HepG2 (cell line): ENCODE data around the gene ABHD17A. TPM values are rescaled to one million over a fixed set of nuclear protein-coding genes. Genes with fewer than 3 reads are reported as not detected.
A peak's percentile ranks its signal among the peaks of the same experiment; 100 is the strongest.

Experiments used
- FOXA3 ChIP-seq: IDR thresholded peaks from 2 replicates; pipeline ENCODE4 v1.6.1; 2016; ENCODE audit warnings: missing genetic modification reagents, missing compliant biosample characterization
- GTF2F1 ChIP-seq: fragments of 150-350 bp; IDR thresholded peaks from 2 replicates; pipeline ENCODE4 v1.6.1; 2014; ENCODE audit warnings: low read length
- GTF3A ChIP-seq: sonication (generic); formaldehyde crosslinking; conservative IDR thresholded peaks from 2 replicates; pipeline ENCODE4 v1.4.0; 2020; ENCODE audit warnings: mild to moderate bottlenecking, missing genetic modification reagents
- HDAC2 ChIP-seq: sonication (generic); formaldehyde crosslinking; IDR thresholded peaks from 2 replicates; pipeline ENCODE4 v1.4.0; 2020; ENCODE audit warnings: missing genetic modification reagents
- HNRNPLL ChIP-seq: fragments of 200-400 bp; formaldehyde crosslinking; IDR thresholded peaks from 2 replicates; pipeline ENCODE4 v1.6.1; 2017; ENCODE audit warnings: mild to moderate bottlenecking, low read depth, low read length; ENCODE audit not compliant: poor library complexity, severe bottlenecking
- HOXA5 ChIP-seq: sonication (generic); formaldehyde crosslinking; IDR thresholded peaks from 2 replicates; pipeline ENCODE4 v1.4.0; 2020; ENCODE audit warnings: missing genetic modification reagents
- JDP2 ChIP-seq: sonication (generic); formaldehyde crosslinking; IDR thresholded peaks from 2 replicates; pipeline ENCODE4 v1.8.1; 2022; ENCODE audit warnings: missing genetic modification reagents, borderline replicate concordance
- KAT7 ChIP-seq: IDR thresholded peaks from 2 replicates; pipeline ENCODE4 v1.6.1; 2018; ENCODE audit warnings: borderline replicate concordance, missing compliant biosample characterization
- NFE2L1 ChIP-seq: sonication (generic); formaldehyde crosslinking; IDR thresholded peaks from 2 replicates; pipeline ENCODE4 v1.4.0; 2020; ENCODE audit warnings: missing genetic modification reagents, mild to moderate bottlenecking, borderline replicate concordance
- ONECUT2 ChIP-seq: sonication (generic); formaldehyde crosslinking; IDR thresholded peaks from 2 replicates; pipeline ENCODE4 v1.4.0; 2020; ENCODE audit warnings: missing genetic modification reagents
- RAD21 ChIP-seq: fragments of 450-650 bp; formaldehyde crosslinking; IDR thresholded peaks from 2 replicates; pipeline ENCODE4 v1.5.0; 2020; ENCODE audit warnings: mild to moderate bottlenecking
- RAD51 ChIP-seq: fragments of 450-650 bp; IDR thresholded peaks from 2 replicates; pipeline ENCODE4 v1.6.1; 2016; ENCODE audit warnings: borderline replicate concordance
- SALL1 ChIP-seq: sonication (generic); formaldehyde crosslinking; IDR thresholded peaks from 2 replicates; pipeline ENCODE4 v1.8.0; 2022; ENCODE audit warnings: mild to moderate bottlenecking, missing genetic modification reagents
- TCF7 ChIP-seq: sonication (generic); IDR thresholded peaks from 2 replicates; pipeline ENCODE4 v1.6.1; 2016; ENCODE audit warnings: antibody characterized with exemption, low read depth
- THYN1 ChIP-seq: sonication (generic); formaldehyde crosslinking; IDR thresholded peaks from 2 replicates; pipeline ENCODE4 v1.8.1; 2023; ENCODE audit warnings: low read depth, mild to moderate bottlenecking, moderate library complexity, missing genetic modification reagents, borderline replicate concordance
- TIGD3 ChIP-seq: sonication (generic); formaldehyde crosslinking; IDR thresholded peaks from 2 replicates; pipeline ENCODE4 v1.5.1; 2020; ENCODE audit warnings: mild to moderate bottlenecking, missing genetic modification reagents, borderline replicate concordance
- ZFP37 ChIP-seq: sonication (generic); formaldehyde crosslinking; IDR thresholded peaks from 2 replicates; pipeline ENCODE4 v1.4.0; 2020; ENCODE audit warnings: missing genetic modification reagents, borderline replicate concordance
- ZKSCAN8 ChIP-seq: IDR thresholded peaks from 2 replicates; pipeline ENCODE4 v1.6.1; 2016; ENCODE audit warnings: borderline replicate concordance, missing genetic modification reagents, missing compliant biosample characterization
- ZNF343 ChIP-seq: sonication (generic); formaldehyde crosslinking; IDR thresholded peaks from 2 replicates; pipeline ENCODE4 v1.4.0; 2020; ENCODE audit warnings: mild to moderate bottlenecking, missing genetic modification reagents
- ZNF431 ChIP-seq: sonication (generic); formaldehyde crosslinking; IDR thresholded peaks from 2 replicates; pipeline ENCODE4 v1.9.0; 2022; ENCODE audit warnings: missing genetic modification reagents, low read depth, mild to moderate bottlenecking, borderline replicate concordance
- ZNF44 ChIP-seq: sonication (generic); formaldehyde crosslinking; IDR thresholded peaks from 2 replicates; pipeline ENCODE4 v1.5.1; 2020; ENCODE audit warnings: mild to moderate bottlenecking, missing genetic modification reagents
- ZNF563 ChIP-seq: sonication (generic); formaldehyde crosslinking; IDR thresholded peaks from 2 replicates; pipeline ENCODE4 v1.8.0; 2022; ENCODE audit warnings: mild to moderate bottlenecking, moderate library complexity, missing genetic modification reagents
- ZNF567 ChIP-seq: sonication (generic); formaldehyde crosslinking; IDR thresholded peaks from 2 replicates; pipeline ENCODE4 v1.8.1; 2023; ENCODE audit warnings: mild to moderate bottlenecking, missing genetic modification reagents, borderline replicate concordance
- ZNF614 ChIP-seq: IDR thresholded peaks from 2 replicates; pipeline ENCODE4 v1.6.1; 2018; ENCODE audit warnings: missing biosample characterization, missing genetic modification reagents, inconsistent platforms, borderline replicate concordance
- polyA plus RNA-seq, 8 experiments: library from polyadenylated mRNA; depleted of rRNA in 3 of 8; stranded (reverse) in 7 of 8; unstranded in 1 of 8; fragments of >200 nt; fragmentation: Illumina TruSeq in 4 of 8; extraction: Trizol in 4 of 8; gene quantifications; 2 replicates each; pipeline versions ENCODE4 v1.2.1 to v1.2.3, GENCODE V29; 2011 to 2016; ENCODE audit warnings: low read depth in 4 of 8, missing spikeins in 1 of 8, mixed read lengths in 1 of 8; ENCODE audit not compliant: insufficient read depth in 1 of 8
- total RNA-seq, 5 experiments: library from RNA; depleted of rRNA; stranded (reverse); fragments of >200 nt; fragmentation: Illumina TruSeq; extraction: Trizol; gene quantifications; 2 replicates each; pipeline ENCODE4 v1.2.3, GENCODE V29; 2016; ENCODE audit warnings: low read depth in 1 of 5
- TF ChIP-seq, protein P1 (sequence below): sonication (generic); formaldehyde crosslinking; IDR thresholded peaks from 2 replicates; pipeline ENCODE4 v1.5.0; 2020; ENCODE audit warnings: missing genetic modification reagents
- TF ChIP-seq, protein P2 (sequence below): sonication (generic); formaldehyde crosslinking; IDR thresholded peaks from 2 replicates; pipeline ENCODE4 v1.9.0; 2021; ENCODE audit warnings: missing genetic modification reagents, borderline replicate concordance
- TF ChIP-seq, protein P3 (sequence below): sonication (generic); formaldehyde crosslinking; IDR thresholded peaks from 2 replicates; pipeline ENCODE4 v1.8.1; 2023; ENCODE audit warnings: mild to moderate bottlenecking, missing genetic modification reagents, borderline replicate concordance

ABHD17A gene
- total and polyA plus RNA-seq, 2 of the 13 experiments (the other 11 are each of a cell fraction or from before 2014, with no cell fraction given): 27.7 to 40.8 TPM

- TF ChIP-seq, protein P1, sequence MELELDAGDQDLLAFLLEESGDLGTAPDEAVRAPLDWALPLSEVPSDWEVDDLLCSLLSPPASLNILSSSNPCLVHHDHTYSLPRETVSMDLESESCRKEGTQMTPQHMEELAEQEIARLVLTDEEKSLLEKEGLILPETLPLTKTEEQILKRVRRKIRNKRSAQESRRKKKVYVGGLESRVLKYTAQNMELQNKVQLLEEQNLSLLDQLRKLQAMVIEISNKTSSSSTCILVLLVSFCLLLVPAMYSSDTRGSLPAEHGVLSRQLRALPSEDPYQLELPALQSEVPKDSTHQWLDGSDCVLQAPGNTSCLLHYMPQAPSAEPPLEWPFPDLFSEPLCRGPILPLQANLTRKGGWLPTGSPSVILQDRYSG (CRISPR knock-in tag): no peak
- TF ChIP-seq TIGD3 (CRISPR knock-in tag): no peak
- TF ChIP-seq, protein P2, sequence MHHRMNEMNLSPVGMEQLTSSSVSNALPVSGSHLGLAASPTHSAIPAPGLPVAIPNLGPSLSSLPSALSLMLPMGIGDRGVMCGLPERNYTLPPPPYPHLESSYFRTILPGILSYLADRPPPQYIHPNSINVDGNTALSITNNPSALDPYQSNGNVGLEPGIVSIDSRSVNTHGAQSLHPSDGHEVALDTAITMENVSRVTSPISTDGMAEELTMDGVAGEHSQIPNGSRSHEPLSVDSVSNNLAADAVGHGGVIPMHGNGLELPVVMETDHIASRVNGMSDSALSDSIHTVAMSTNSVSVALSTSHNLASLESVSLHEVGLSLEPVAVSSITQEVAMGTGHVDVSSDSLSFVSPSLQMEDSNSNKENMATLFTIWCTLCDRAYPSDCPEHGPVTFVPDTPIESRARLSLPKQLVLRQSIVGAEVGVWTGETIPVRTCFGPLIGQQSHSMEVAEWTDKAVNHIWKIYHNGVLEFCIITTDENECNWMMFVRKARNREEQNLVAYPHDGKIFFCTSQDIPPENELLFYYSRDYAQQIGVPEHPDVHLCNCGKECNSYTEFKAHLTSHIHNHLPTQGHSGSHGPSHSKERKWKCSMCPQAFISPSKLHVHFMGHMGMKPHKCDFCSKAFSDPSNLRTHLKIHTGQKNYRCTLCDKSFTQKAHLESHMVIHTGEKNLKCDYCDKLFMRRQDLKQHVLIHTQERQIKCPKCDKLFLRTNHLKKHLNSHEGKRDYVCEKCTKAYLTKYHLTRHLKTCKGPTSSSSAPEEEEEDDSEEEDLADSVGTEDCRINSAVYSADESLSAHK: no peak
- TF ChIP-seq, protein P3, sequence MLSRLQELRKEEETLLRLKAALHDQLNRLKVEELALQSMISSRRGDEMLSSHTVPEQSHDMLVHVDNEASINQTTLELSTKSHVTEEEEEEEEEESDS (CRISPR knock-in tag): no peak
- peak; percentile 6; the same call in 1 of the 2 replicates for TF ChIP-seq HOXA5 (CRISPR knock-in tag)
- no peak for TF ChIP-seq KAT7 (CRISPR knock-in tag)
- TF ChIP-seq RAD51: peak; percentile 58; the same call in 1 of the 2 replicates
- no peak for TF ChIP-seq ZKSCAN8
- no peak for TF ChIP-seq THYN1 (CRISPR knock-in tag)
- TF ChIP-seq RAD21 (CRISPR knock-in tag): peak; percentile 37; the same call in 1 of the 2 replicates
- peak; percentile 76; the same call in 1 of the 2 replicates for TF ChIP-seq HDAC2 (CRISPR knock-in tag)
- no peak for TF ChIP-seq ZNF567
- TF ChIP-seq ZNF343 (CRISPR knock-in tag): peak; percentile 81
- TF ChIP-seq ZNF563 (CRISPR knock-in tag): peak; percentile 51; the same call in 1 of the 2 replicates
- peak; percentile 64; the same call in 1 of the 2 replicates for TF ChIP-seq ZNF614
- peak; percentile 54 for TF ChIP-seq SALL1 (CRISPR knock-in tag)
- TF ChIP-seq JDP2 (CRISPR knock-in tag): no peak
- TF ChIP-seq ONECUT2: no peak
- no peak for TF ChIP-seq ZNF431 (CRISPR knock-in tag)
- 0 out of 2 replicates have a peak, but pooled peaks have one; percentile 63 for TF ChIP-seq GTF3A (CRISPR knock-in tag)
- peak; percentile 78 for TF ChIP-seq HNRNPLL
- 0 out of 2 replicates have a peak, but pooled peaks have one; percentile 35 for TF ChIP-seq ZFP37 (CRISPR knock-in tag)
- peak; percentile 57 for TF ChIP-seq FOXA3
- TF ChIP-seq GTF2F1: no peak
- TF ChIP-seq TCF7: no peak
- no peak for TF ChIP-seq NFE2L1 (CRISPR knock-in tag)
- no peak for TF ChIP-seq ZNF44 (CRISPR knock-in tag)
Measured at GRCh38 chr19:1905110-1905862, 20.0 kb upstream of the ABHD17A start, which contains the start of the genes ADAT3 and SCAMP4 (continued).
